ENCODE measurements around the gene SNRPD2.

The SNRPD2 gene

GRCh38 chr19:45663800-45664199, 28.0 kb downstream of the SNRPD2 start:
- TF ChIP-seq, protein P1, sequence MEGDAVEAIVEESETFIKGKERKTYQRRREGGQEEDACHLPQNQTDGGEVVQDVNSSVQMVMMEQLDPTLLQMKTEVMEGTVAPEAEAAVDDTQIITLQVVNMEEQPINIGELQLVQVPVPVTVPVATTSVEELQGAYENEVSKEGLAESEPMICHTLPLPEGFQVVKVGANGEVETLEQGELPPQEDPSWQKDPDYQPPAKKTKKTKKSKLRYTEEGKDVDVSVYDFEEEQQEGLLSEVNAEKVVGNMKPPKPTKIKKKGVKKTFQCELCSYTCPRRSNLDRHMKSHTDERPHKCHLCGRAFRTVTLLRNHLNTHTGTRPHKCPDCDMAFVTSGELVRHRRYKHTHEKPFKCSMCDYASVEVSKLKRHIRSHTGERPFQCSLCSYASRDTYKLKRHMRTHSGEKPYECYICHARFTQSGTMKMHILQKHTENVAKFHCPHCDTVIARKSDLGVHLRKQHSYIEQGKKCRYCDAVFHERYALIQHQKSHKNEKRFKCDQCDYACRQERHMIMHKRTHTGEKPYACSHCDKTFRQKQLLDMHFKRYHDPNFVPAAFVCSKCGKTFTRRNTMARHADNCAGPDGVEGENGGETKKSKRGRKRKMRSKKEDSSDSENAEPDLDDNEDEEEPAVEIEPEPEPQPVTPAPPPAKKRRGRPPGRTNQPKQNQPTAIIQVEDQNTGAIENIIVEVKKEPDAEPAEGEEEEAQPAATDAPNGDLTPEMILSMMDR (IDR thresholded peaks at IDR 0.05) = no peak
- Histone ChIP-seq H3K27ac (no peak overlapping the region), H3K4me3 (no peak overlapping the region)
- no peak for DNase-seq (ENCODE audit: low spot score)

GRCh38 chr19:45660636-45661035, 31.1 kb downstream of the SNRPD2 start:
- DNase-seq (ENCODE audit: low spot score) = no peak
- TF ChIP-seq, protein P1 (IDR thresholded peaks at IDR 0.05) = no peak
- Histone ChIP-seq H3K27ac (no peak overlapping the region), H3K4me3 (no peak overlapping the region)

GRCh38 chr19:45659096-45659729, 32.5 kb downstream of the SNRPD2 start:
- no peak overlapping the region for H3K4me3 ChIP-seq
- H3K27ac ChIP-seq = no peak overlapping the region
- DNase-seq (ENCODE audit: low spot score) = no peak
- TF ChIP-seq, protein P1 (IDR thresholded peaks at IDR 0.05) = no peak

DNA sequence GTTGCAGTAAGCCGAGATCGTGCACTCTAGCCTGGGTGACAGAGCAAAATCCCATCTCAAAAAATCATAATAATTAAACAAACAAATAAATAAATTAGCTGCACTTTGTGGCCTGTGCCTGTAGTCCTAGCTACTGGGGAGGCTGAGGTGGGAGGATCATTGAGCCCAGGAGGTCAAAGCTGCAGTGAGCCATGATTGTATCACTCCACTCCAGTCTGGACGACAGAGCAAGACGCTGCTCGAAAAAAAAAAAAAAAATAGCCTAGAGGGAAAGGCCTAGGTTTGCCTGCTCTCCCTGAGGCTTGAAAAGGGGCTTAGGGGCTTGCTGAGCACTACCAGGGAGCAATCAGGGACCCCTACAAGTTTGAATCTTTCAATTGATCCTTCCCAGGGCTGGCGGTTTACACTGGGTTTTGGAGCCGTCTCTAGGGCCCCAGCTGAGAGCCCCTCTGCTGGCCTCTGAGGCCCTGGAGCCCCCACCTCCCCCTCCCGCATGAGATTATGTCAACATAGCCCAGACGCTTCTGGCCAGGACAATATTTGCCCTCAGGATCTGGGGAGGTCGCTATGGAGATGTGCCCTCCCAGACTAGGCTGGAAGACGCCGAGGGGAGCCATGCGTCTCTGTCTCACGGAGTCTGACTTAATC, 34.1 kb downstream of the SNRPD2 start:
- TF ChIP-seq, protein P1 (IDR thresholded peaks at IDR 0.05) = no peak
- H3K27ac ChIP-seq = no peak overlapping the region
- no peak for DNase-seq (ENCODE audit: low spot score)
- H3K4me3 ChIP-seq = no peak overlapping the region

GRCh38 chr19:45655073-45655472, 36.7 kb downstream of the SNRPD2 start:
- Histone ChIP-seq H3K27ac (no peak overlapping the region), H3K4me3 (no peak overlapping the region)
- TF ChIP-seq, protein P1 (IDR thresholded peaks at IDR 0.05) = no peak
- no peak for DNase-seq (ENCODE audit: low spot score)

DNA sequence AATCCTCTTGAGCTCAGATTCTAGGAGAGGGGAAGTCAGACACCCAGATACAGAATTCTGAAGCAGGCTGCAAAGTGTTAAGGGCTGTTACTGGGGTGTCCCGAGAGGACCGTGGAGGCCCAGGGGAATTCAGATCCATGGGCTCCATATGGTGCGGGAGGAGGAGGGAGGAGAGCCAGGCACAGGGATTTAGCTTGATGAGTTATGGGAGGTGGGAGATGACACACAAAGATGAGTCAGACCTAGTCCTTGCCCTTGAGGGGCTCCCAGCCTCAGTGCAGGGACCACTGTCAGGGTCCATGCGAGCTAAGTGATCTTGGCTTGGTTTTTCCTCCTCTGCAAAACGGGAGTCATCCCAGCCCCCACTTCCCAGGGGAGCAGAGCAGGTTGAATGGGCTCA, 38.1 kb downstream of the SNRPD2 start:
- TF ChIP-seq, protein P1 (IDR thresholded peaks at IDR 0.05) = no peak
- DNase-seq (ENCODE audit: low spot score) = no peak

DNA sequence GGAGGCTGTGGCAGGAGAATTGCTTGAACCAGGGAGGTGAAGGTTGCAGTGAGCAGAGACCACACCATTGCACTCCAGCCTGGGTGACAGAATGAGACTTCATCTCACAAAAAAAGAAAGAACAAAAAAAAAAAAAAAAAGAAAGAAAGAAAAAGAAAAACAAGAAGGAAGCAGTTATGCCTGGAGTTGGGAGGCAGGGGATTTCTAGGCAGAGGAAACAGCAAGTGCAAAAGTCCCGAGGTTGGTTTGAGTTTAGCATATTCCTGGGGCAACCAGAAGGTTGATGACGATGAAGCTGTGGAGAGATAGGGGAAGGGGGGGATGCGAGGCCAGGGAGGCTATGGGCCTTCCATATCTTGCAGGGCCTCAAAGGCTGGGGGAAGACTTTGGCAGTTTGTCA, 41.0 kb downstream of the SNRPD2 start:
- TF ChIP-seq, protein P1 (IDR thresholded peaks at IDR 0.05) = no peak
- no peak for DNase-seq (ENCODE audit: low spot score)
- Histone ChIP-seq H3K4me3 (no peak overlapping the region), H3K27ac (no peak overlapping the region)

More for the DNA sequence above, 38.1 kb downstream of the SNRPD2 start:
- H3K27ac ChIP-seq = no peak overlapping the region
- no peak overlapping the region for H3K4me3 ChIP-seq

All from coronary artery (tissue), 2 donors.